Motor neuron (in vitro differentiated cells): ENCODE results near the gene TCAP. TPM values are rescaled to one million over a fixed set of nuclear protein-coding genes. Genes with fewer than 3 reads are reported as not detected.
A peak's percentile ranks its signal among the peaks of the same experiment; 100 is the strongest.

Experiments
- ATAC-seq, 8 experiments: fragments of 200-7000 bp; cut with Tn5 transposase; replicated peaks in 6 of 8; 2 replicates each; pipeline ENCODE4 v1.8.0; 2021; ENCODE audit warnings: mild to moderate bottlenecking in 8 of 8, moderate library complexity in 8 of 8
- H3K27ac ChIP-seq, 2 donors: fragments of 250-450 bp; sonication (Bioruptor Pico); 2 replicates each; pipeline ENCODE4 v1.9.0; 2021; ENCODE audit warnings: antibody characterized with exemption in 2 of 2, mild to moderate bottlenecking in 2 of 2, moderate library complexity in 1 of 2
- H3K4me1 ChIP-seq, 2 donors: fragments of 250-450 bp; sonication (Bioruptor Pico); replicated peaks in 1 of 2; 2 replicates each; pipeline ENCODE4 v1.6.1; 2021; ENCODE audit warnings: antibody characterized with exemption in 2 of 2, mild to moderate bottlenecking in 2 of 2, moderate library complexity in 1 of 2
- H3K4me3 ChIP-seq, 5 donors: fragments of 250-450 bp; sonication (Bioruptor Pico); 2 replicates each; pipeline ENCODE4 v1.9.0; 2021; ENCODE audit warnings: antibody characterized with exemption in 5 of 5, mild to moderate bottlenecking in 5 of 5, moderate library complexity in 4 of 5
- WGBS, 10 experiments: fragments of 450-650 bp; shearing (Covaris generic); methylation state at CpG; one replicate each; pipeline ENCODE4 v1.0.0; 2022; 5-methylcytosine and 5-hydroxymethylcytosine counted together
- in situ Hi-C, 9 experiments: fragments of 400-800 bp; cut with MboI; loops; one replicate each; pipeline ENCODE4 v1.15.0; 2021; ENCODE audit warnings: low sequenced_read_pairs in 9 of 9, low pct_unique_long_range_greater_than_20kb in 2 of 9; ENCODE audit not compliant: unreplicated experiment in 9 of 9
- total RNA-seq, 8 experiments: library from RNA; unstranded; fragments of 300-600 nt; gene quantifications; 2 replicates each; pipeline versions ENCODE4 v1.2.3 to v1.2.4, GENCODE V29; 2022

The TCAP gene
- total RNA-seq, 8 experiments from 2014 or later, result 0.27 to 2.8 (median 1.2) TPM

GRCh38 chr17:39641883-39642282 lies 23.3 kb upstream of the TCAP start:
- H3K27ac ChIP-seq, result no peak overlapping the region
- ATAC-seq, result no peak
- no peak overlapping the region for H3K4me3 ChIP-seq
- H3K4me1 ChIP-seq, result peaks cover 14 to 16% of the 10 kb centered on the region in 2 donors
- WGBS, 10 experiments, result 71 to 100% (median 85%) methylated on average over 1 to 6 of the region's 7 CpGs; no CpG with 5 or more reads in 4 of the 10 experiments
- in situ Hi-C loops, result no loop called here

DNA sequence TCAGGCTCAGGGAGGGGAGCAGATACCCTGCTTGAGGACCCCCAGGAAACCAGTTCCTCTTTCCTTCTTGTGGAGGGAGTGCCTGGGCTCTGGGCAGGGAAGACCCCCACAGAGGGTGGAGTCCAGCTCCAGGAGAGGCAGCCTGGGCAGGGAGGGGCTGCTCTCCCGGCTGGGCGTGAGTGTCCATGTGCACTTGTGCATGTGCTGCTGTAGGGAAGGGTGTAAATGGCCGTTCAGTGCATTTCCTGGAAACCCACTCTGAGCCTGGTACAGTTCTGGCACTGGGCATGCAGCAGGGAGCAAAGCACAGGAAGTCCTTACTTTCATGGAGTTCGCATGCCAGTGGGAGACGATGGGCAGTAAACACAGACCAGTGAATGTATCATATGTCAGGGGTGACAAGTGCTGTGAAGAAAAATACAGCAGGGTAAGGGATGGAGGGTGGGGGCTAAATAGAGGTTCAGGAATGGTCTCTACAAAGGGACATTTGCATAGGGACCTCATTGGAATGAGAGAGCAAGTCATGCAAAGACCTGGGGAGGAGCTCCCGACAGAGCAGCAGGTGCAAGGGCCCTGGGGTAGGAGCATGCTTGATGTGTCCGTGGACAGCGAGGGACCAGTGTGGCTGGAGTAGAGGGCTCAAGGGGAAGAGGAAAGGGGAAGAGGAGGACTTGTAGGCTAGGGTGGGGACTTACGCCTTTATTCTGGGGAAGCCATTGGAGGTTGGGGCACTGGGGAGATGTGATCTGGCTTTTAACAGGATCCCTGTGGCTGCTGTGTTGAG lies 22.7 kb upstream of the TCAP start:
- in situ Hi-C loops, result no loop called here
- Histone ChIP-seq H3K27ac (no peak overlapping the region), H3K4me1 (peaks cover 14 to 16% of the 10 kb centered on the region in 2 donors), H3K4me3 (no peak overlapping the region)
- ATAC-seq, result peak in 3 of 8 experiments; percentile 23 to 53 (median 45)
- 70 to 100% (median 89%) methylated on average over 2 to 8 of the region's 9 CpGs; no CpG with 5 or more reads in 4 of the 10 experiments for WGBS, 10 experiments

DNA sequence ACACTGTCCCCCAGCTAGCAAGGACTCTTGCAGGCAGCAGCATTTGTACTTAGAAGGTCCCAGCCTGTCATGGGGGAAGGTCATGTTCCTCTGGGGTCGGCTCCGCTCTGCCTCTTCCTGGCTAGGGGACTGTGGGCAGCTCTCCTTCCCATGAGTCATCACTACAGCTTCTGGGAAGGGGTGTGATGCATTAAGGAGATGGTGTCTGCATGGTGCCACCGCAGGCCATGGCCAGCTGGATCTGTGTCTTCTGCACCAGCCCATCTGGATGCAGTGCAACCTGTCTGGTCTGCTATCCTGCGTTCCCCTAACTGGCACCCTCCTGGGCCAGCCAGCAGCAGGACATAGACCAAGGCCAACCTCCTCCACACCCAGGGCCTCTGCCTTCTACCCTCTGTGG lies 21.9 kb upstream of the TCAP start:
- 50 to 100% (median 88%) methylated on average over 1 to 2 of the region's 4 CpGs; no CpG with 5 or more reads in 7 of the 10 experiments for WGBS, 10 experiments
- H3K4me3 ChIP-seq, result no peak overlapping the region
- H3K4me1 ChIP-seq, result peaks cover 9 to 11% of the 10 kb centered on the region in 2 donors
- no peak overlapping the region for H3K27ac ChIP-seq
- in situ Hi-C loops, result no loop called here
- ATAC-seq, result peak in 6 of 8 experiments; percentile 7 to 67 (median 48)

DNA sequence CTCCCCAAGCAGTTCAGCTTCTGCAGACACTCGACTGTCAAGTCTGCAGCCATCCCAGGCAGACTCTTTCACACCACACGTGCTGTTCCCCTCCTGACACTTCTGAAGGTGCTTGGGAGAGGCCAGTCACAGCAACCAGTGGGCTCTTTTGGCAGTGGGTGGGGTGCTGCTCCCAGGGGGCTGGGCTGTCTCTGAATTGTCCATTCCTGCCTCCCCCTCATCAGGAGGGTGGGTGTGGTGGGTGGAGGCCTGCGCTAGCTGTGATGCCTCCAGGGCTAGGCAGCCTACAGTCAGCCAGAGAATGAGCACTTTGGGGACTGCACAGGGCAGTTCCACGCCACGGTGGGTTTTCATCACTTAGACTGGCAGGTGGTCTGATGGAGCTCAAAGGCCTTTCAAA lies 17.9 kb upstream of the TCAP start:
- H3K4me3 ChIP-seq, result no peak overlapping the region
- 5 to 100% (median 80%) methylated on average over 1 to 3 of the region's 5 CpGs; no CpG with 5 or more reads in 7 of the 10 experiments for WGBS, 10 experiments
- ATAC-seq, result peak in 3 of 8 experiments; percentile 61 to 86 (median 77)
- H3K4me1 ChIP-seq, result peaks cover 6 to 22% of the 10 kb centered on the region in 2 donors
- no peak overlapping the region for H3K27ac ChIP-seq
- in situ Hi-C loops, result no loop called here

GRCh38 chr17:39648616-39649366 lies 16.4 kb upstream of the TCAP start:
- H3K27ac ChIP-seq, result no peak overlapping the region
- H3K4me3 ChIP-seq, result no peak overlapping the region
- WGBS, 10 experiments, result 70 to 100% (median 87%) methylated on average over 2 to 12 of the region's 15 CpGs
- no peak for ATAC-seq
- in situ Hi-C loops, result no loop called here
- H3K4me1 ChIP-seq, result peaks cover 17 to 37% of the 10 kb centered on the region in 2 donors

DNA sequence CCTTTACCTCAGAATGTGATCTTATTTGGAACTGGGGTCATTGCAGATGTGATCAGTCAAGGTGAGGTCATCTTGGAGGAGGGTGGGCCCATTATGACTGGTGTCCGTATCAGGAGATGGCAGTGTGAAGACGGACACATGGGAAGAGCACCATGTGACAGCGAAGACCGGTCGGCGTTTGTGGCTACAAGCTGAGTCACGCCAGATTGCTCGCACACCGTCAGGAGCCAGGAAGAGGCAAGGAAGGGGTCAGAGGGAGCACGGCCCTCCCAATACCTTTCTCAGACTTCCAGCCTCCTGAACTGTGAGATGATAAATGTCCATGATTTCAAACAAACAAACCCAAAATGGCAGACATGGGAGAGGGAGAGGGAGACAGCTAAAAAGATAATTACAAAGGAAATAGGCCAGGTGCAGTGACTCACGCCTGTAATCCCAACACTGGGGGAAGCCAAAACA lies 15.0 kb upstream of the TCAP start:
- in situ Hi-C loops, result no loop called here
- H3K27ac ChIP-seq, result no peak overlapping the region
- no peak for ATAC-seq
- peaks cover 17 to 38% of the 10 kb centered on the region in 2 donors for H3K4me1 ChIP-seq
- 73 to 100% (median 93%) methylated on average over 2 to 10 of the region's 11 CpGs; no CpG with 5 or more reads in 4 of the 10 experiments for WGBS, 10 experiments
- no peak overlapping the region for H3K4me3 ChIP-seq

GRCh38 chr17:39651923-39652586 lies 13.1 kb upstream of the TCAP start:
- in situ Hi-C loops, result no loop called here
- ATAC-seq, result peak in 5 of 8 experiments; percentile 15 to 71 (median 50)
- peak overlapping the region; percentile 69 to 87 for H3K27ac ChIP-seq
- peaks cover 21 to 45% of the 10 kb centered on the region in 2 donors for H3K4me1 ChIP-seq
- 32 to 100% (median 61%) methylated on average over 1 to 6 of the region's 8 CpGs; no CpG with 5 or more reads in 2 of the 10 experiments for WGBS, 10 experiments
- H3K4me3 ChIP-seq, result no peak overlapping the region

GRCh38 chr17:39652587-39653315 lies 12.4 kb upstream of the TCAP start:
- Histone ChIP-seq H3K4me1 (peaks cover 21 to 45% of the 10 kb centered on the region in 2 donors), H3K4me3 (no peak overlapping the region), H3K27ac (peak overlapping the region; percentile 69 to 87)
- in situ Hi-C loops, result no loop called here
- 8 to 34% (median 24%) methylated on average over 1 to 5 of the region's 7 CpGs; no CpG with 5 or more reads in 4 of the 10 experiments for WGBS, 10 experiments
- ATAC-seq, result peak; percentile 69 to 87 (median 84)

DNA sequence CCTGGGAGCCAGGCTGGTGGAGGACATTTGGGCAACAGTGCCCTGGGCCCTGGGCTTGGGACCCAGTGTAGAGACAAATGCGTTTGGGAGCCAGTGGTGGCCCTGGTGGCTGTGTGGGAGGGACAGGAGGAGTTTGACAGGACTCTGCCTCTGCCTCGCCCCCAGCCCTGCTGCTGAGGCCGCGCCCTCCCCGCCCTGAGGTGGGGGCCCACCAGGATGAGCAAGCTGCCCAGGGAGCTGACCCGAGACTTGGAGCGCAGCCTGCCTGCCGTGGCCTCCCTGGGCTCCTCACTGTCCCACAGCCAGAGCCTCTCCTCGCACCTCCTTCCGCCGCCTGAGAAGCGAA lies 11.9 kb upstream of the TCAP start:
- WGBS, 10 experiments, result 0% methylated on average over 1 of the region's 12 CpGs; no CpG with 5 or more reads in 9 of the 10 experiments
- in situ Hi-C loops, result no loop called here
- ATAC-seq, result peak in 4 of 8 experiments; percentile 17 to 32 (median 23)
- Histone ChIP-seq H3K4me1 (peaks cover 21 to 45% of the 10 kb centered on the region in 2 donors), H3K27ac (peak overlapping the region; percentile 69 to 87), H3K4me3 (no peak overlapping the region)

- no peak overlapping the region for H3K4me3 ChIP-seq
- H3K27ac ChIP-seq, result peak overlapping the region in 1 of 2 donors; percentile 87
- ATAC-seq, result peak in 3 of 8 experiments; percentile 53 to 75 (median 72)
- WGBS, 10 experiments, result 0 to 90% (median 43%) methylated on average over 1 to 6 of the region's 14 CpGs
- H3K4me1 ChIP-seq, result peaks cover 21 to 45% of the 10 kb centered on the region in 2 donors
- in situ Hi-C loops, result no loop called here
Observed at GRCh38 chr17:39653662-39654331, 11.4 kb upstream of the TCAP start.

GRCh38 chr17:39655105-39655504 lies 10.0 kb upstream of the TCAP start:
- WGBS, 10 experiments, result 0 to 100% (median 80%) methylated on average over 1 to 2 of the region's 2 CpGs; no CpG with 5 or more reads in 3 of the 10 experiments
- no peak for ATAC-seq
- peaks cover 21 to 45% of the 10 kb centered on the region in 2 donors for H3K4me1 ChIP-seq
- in situ Hi-C loops, result no loop called here
- no peak overlapping the region for H3K4me3 ChIP-seq
- no peak overlapping the region for H3K27ac ChIP-seq

DNA sequence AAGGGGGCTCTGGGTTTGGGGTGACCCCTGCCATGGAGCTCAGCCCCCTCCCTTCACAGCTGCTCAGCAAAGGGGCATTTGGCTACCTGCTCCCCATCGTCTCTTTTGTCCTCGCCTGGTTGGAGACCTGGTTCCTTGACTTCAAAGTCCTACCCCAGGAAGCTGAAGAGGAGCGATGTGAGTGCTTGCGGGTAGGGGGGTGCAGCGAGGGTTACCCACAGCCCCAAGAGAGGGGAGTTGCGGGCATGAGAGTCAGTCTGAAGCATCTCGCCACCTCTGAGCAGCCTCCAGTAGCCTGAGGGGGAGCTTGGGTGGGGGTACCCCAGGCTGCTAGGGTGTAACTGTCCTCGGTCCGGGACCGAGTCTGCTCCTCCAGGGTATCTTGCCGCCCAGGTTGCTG lies 6.8 kb upstream of the TCAP start:
- no peak for ATAC-seq
- 88 to 100% (median 90%) methylated on average over 1 to 8 of the region's 11 CpGs; no CpG with 5 or more reads in 6 of the 10 experiments for WGBS, 10 experiments
- Histone ChIP-seq H3K27ac (no peak overlapping the region), H3K4me1 (peaks cover 8 to 25% of the 10 kb centered on the region in 2 donors), H3K4me3 (no peak overlapping the region)
- in situ Hi-C loops, result no loop called here
